SK-N-MC (cell line): ENCODE data around the gene CDH23.

Experiments used
- EZH2 ChIP-seq: fragments of 200-600 bp; sonication (generic); IDR thresholded peaks from one replicate; pipeline ENCODE4 v1.6.1; 2017; ENCODE audit warnings: antibody characterized with exemption
- FOXP2 ChIP-seq: optimal IDR thresholded peaks from 2 replicates; pipeline ENCODE3; 2011; ENCODE audit warnings: mild to moderate bottlenecking, moderate library complexity; ENCODE audit not compliant: insufficient read depth; ENCODE audit errors: extremely low read length, control extremely low read depth
- POLR2AphosphoS5 ChIP-seq: IDR thresholded peaks from 2 replicates; pipeline ENCODE4 v1.6.1; 2012; ENCODE audit warnings: mild to moderate bottlenecking, low read depth, low read length, borderline replicate concordance

- TF ChIP-seq EZH2, result no peak
- TF ChIP-seq POLR2AphosphoS5, result no peak
- TF ChIP-seq FOXP2, result no peak
Observed at GRCh38 chr10:71545001-71545400, 148.3 kb downstream of the CDH23 start.
